ENCODE results near the gene YIF1B. TPM values are rescaled to one million over a fixed set of nuclear protein-coding genes. Genes with fewer than 3 reads are reported as not detected.
A peak's percentile ranks its signal among the peaks of the same experiment; 100 is the strongest.

The YIF1B gene
- total RNA-seq, 1 donor from 2014 or later, result 32.6 TPM

- FAIRE-seq (no peak), DNase-seq (ENCODE audit: low spot score in 2 of 2) (peak; percentile 75 to 91)
Observed at GRCh38 chr19:38336638-38337359, 21.1 kb upstream of the YIF1B start.

GRCh38 chr19:38335949-38336637 is 20.3 kb upstream of the YIF1B start:
- DNase-seq (ENCODE audit: low spot score in 2 of 2), result peak; percentile 88 to 92
- FAIRE-seq, result no peak

DNA sequence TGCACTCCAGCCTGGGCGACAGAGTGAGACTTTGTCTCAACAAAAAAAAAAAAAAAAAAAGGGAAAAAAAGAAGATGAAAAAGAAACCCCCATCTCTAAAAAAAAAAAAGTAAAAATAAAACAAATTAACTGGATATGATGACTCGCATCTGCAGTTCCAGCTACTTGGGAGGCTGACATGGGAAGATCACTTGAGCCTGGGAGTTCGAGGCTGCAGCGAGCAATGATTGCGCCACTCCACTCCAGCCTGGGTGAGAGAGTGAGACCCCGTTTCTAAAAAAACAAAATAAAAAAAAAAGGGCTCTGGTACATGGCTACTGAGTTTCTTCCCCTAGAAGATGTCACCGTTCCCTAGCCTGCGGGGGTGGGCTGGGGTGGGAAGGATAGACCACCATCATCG is 17.5 kb upstream of the YIF1B start:
- DNase-seq (ENCODE audit: low spot score in 2 of 2) (no peak), FAIRE-seq (no peak)

GRCh38 chr19:38331728-38332127 is 16.0 kb upstream of the YIF1B start:
- FAIRE-seq (no peak), DNase-seq (ENCODE audit: low spot score in 2 of 2) (no peak)

- FAIRE-seq (no peak), DNase-seq (ENCODE audit: low spot score in 2 of 2) (no peak)
Observed at GRCh38 chr19:38329651-38330050, 13.9 kb upstream of the YIF1B start.

- FAIRE-seq (no peak), DNase-seq (ENCODE audit: low spot score in 2 of 2) (no peak)
Observed at GRCh38 chr19:38326591-38326990, 10.8 kb upstream of the YIF1B start.

DNA sequence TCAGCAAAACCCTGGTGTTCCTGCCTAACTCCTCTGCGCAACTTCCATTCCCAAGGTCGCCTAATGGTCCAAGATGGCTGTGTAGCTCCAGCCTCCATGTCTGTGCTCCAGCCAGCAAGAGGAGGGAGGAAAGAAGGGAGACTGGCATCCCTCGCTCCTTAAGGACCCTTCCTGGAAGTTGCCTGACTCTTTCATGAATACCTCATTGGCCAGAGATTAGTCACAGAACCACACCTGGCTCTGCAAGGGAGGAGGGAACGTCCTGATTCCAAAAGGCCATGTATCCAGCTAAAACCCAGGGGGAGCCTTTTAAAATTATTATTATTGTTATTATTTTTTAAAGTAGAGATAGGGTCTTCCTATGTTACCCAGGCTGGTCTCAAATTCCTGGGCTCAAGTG is 8.7 kb upstream of the YIF1B start:
- DNase-seq (ENCODE audit: low spot score in 2 of 2), result no peak
- no peak for FAIRE-seq

DNA sequence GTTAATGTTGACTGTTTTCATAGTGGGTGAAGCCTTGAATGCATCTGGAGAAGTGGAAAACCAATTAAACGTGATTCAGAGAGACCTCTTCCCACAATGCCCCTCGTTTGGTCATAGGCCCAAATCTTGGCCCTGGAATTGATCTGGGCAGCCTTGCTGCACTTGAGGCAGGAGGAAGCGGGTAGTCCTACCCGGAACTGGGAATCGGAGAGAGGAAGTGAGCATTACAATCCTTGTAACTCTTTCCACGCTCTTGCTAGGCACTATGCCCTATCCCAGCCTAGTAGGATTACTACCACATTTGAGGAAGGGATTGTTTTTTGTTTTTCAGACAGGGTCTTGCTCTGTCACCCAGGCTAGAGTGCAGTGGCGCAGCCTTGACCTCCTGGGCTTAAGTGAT is 7.5 kb upstream of the YIF1B start:
- FAIRE-seq, result no peak
- no peak for DNase-seq (ENCODE audit: low spot score in 2 of 2)

- DNase-seq (ENCODE audit: low spot score in 2 of 2), result no peak
Observed at GRCh38 chr19:38321646-38322196, 6.0 kb upstream of the YIF1B start.

GRCh38 chr19:38320969-38321339 is 5.2 kb upstream of the YIF1B start:
- FAIRE-seq, result no peak
- DNase-seq (ENCODE audit: low spot score in 2 of 2), result no peak

More at GRCh38 chr19:38321646-38322196, 6.0 kb upstream of the YIF1B start:
- FAIRE-seq, result no peak

- FAIRE-seq, result no peak
- no peak for DNase-seq (ENCODE audit: low spot score in 2 of 2)
Observed at GRCh38 chr19:38319421-38320258, 3.9 kb upstream of the YIF1B start, which contains the start of gene KCNK6. TSS of gene KCNK6 (plus strand) at chr19:38319845. CDS start at chr19:38319951, 106 bp downstream.

DNA sequence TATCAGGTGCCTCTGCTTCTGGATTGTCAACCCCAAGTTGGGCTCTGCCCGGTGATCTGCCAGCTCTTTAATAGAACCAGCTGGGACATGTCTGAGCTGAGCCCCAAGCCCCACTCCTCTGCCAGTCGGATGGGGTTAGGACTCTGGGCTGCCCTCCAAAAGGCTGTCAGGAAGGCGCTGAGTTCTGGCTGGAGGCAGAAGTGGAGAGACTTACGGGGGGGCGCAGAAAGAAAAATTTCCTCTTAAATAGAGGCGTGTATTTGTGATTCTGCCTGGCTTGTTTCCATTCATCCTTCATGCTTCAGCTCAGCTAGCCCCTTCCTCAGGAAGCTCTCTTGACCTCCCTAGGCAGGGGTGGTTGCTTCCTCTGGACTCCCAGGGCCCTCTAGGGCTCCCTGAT is 2.9 kb upstream of the YIF1B start:
- DNase-seq (ENCODE audit: low spot score in 2 of 2) (no peak), FAIRE-seq (no peak)

DNA sequence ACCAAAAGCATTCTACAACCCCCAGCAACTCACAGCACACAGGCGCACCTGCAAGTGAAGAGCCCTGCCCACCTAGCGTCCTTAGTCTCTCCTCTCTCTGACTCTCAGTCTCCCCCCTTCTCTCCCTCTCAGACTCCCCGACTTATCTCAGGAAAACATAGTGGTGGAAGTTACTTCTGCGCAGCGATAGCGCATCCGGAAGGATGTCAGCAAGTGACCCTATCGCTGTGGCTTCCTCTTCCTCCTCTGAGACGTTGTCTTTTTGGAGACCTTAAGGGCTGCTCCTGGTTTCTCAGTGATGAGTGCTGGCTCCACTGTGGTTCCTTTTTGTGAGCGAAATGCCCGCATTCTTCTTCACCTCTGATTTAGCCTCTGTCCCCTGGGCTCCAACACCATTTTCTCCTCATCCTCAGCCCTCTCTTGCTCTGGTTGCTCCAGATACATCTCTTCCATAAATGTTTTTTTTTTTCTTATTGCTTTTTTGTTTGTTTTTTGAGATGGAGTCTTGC is 1.4 kb upstream of the YIF1B start:
- DNase-seq (ENCODE audit: low spot score in 2 of 2), result no peak
- no peak for FAIRE-seq

GRCh38 chr19:38316477-38317067 is 825 bp upstream of the YIF1B start:
- DNase-seq (ENCODE audit: low spot score in 2 of 2) (peak in 1 of 2 donors; percentile 63), FAIRE-seq (no peak)

- no peak for FAIRE-seq
- no peak for DNase-seq (ENCODE audit: low spot score in 2 of 2)
Observed at GRCh38 chr19:38310986-38311385, 4.8 kb downstream of the YIF1B start.

- FAIRE-seq (no peak), DNase-seq (ENCODE audit: low spot score in 2 of 2) (no peak)
Observed at GRCh38 chr19:38310279-38310670, 5.5 kb downstream of the YIF1B start.

GRCh38 chr19:38309615-38310278 is 6.0 kb downstream of the YIF1B start:
- FAIRE-seq (no peak), DNase-seq (ENCODE audit: low spot score in 2 of 2) (no peak)

GRCh38 chr19:38308926-38309614 is 6.7 kb downstream of the YIF1B start:
- FAIRE-seq, result no peak
- DNase-seq (ENCODE audit: low spot score in 2 of 2), result no peak

All from frontal cortex (tissue), 4 donors.